ENCODE data around the gene PLIN4.

PLIN4 gene

GRCh38 chr19:4482721-4483364 lies 35.4 kb downstream of the PLIN4 start:
- DNase-seq: no peak

GRCh38 chr19:4477034-4477801 lies 41.1 kb downstream of the PLIN4 start:
- no peak for DNase-seq

GRCh38 chr19:4474514-4475022 lies 43.7 kb downstream of the PLIN4 start:
- DNase-seq: peak; percentile 91

GRCh38 chr19:4473763-4474513 lies 44.3 kb downstream of the PLIN4 start:
- no peak for DNase-seq

- DNase-seq: no peak
Measured at GRCh38 chr19:4473011-4473762, 45.1 kb downstream of the PLIN4 start.

- no peak for DNase-seq
Measured at GRCh38 chr19:4472174-4472974, 45.9 kb downstream of the PLIN4 start, which contains the start of gene HDGFL2. TSS of gene HDGFL2 (plus strand) at chr19:4472297. CDS start at chr19:4472351, 54 bp downstream.

- DNase-seq: peak; percentile 100
Measured at GRCh38 chr19:4471403-4472173, 46.7 kb downstream of the PLIN4 start.

- DNase-seq: no peak
Measured at GRCh38 chr19:4467835-4468234, 50.5 kb downstream of the PLIN4 start.

GRCh38 chr19:4464815-4465581 lies 53.3 kb downstream of the PLIN4 start:
- DNase-seq: no peak

GRCh38 chr19:4457654-4458395 lies 60.5 kb downstream of the PLIN4 start, which contains the start of gene UBXN6:
TSS of gene UBXN6 (minus strand) at chr19:4457794. CDS start at chr19:4457697, 97 bp downstream.
- DNase-seq: peak; percentile 98

GRCh38 chr19:4456843-4457653 lies 61.2 kb downstream of the PLIN4 start:
- peak; percentile 85 for DNase-seq

GRCh38 chr19:4456476-4456842 lies 61.8 kb downstream of the PLIN4 start:
- peak; percentile 98 for DNase-seq

- DNase-seq: peak; percentile 59
Measured at GRCh38 chr19:4455719-4456475, 62.4 kb downstream of the PLIN4 start.

GRCh38 chr19:4454747-4455718 lies 63.3 kb downstream of the PLIN4 start:
- no peak for DNase-seq

- DNase-seq: no peak
Measured at GRCh38 chr19:4453232-4454179, 64.8 kb downstream of the PLIN4 start.

Data from NCI-H82 (cell line).